Endothelial cell (in vitro differentiated cells): ENCODE results near the gene GOLGA6A. TPM values are rescaled to one million over a fixed set of nuclear protein-coding genes. Genes with fewer than 3 reads are reported as not detected.
"Not testable (repeated sequence)": the region's sequence is repeated elsewhere in the genome, so short reads cannot be mapped to it uniquely, and the experiment has no call there.

Source experiments
- DNase-seq: peaks from one replicate; pipeline ENCODE4 v3.0.0; 2021; ENCODE audit warnings: low spot score
- H3K27ac Mint-ChIP-seq: one replicate; pipeline ENCODE4 v1.8.0; 2021; ENCODE audit warnings: mixed read lengths, inconsistent platforms; ENCODE audit not compliant: unreplicated experiment
- H3K27me3 Mint-ChIP-seq: one replicate; pipeline ENCODE4 v1.8.0; 2021; ENCODE audit warnings: mild to moderate bottlenecking, moderate library complexity, mixed read lengths, inconsistent platforms; ENCODE audit not compliant: unreplicated experiment
- H3K36me3 Mint-ChIP-seq: one replicate; pipeline ENCODE4 v1.8.0; 2021; ENCODE audit warnings: mild to moderate bottlenecking, low read depth, mixed read lengths, inconsistent platforms; ENCODE audit not compliant: unreplicated experiment
- H3K4me1 Mint-ChIP-seq: one replicate; pipeline ENCODE4 v1.8.0; 2021; ENCODE audit warnings: mild to moderate bottlenecking, mixed read lengths, inconsistent platforms; ENCODE audit not compliant: unreplicated experiment
- H3K4me3 Mint-ChIP-seq: one replicate; pipeline ENCODE4 v1.8.0; 2021; ENCODE audit warnings: mild to moderate bottlenecking, mixed read lengths, inconsistent platforms; ENCODE audit not compliant: unreplicated experiment
- H3K9me3 Mint-ChIP-seq: one replicate; pipeline ENCODE4 v1.8.0; 2021; ENCODE audit warnings: mixed read lengths, inconsistent platforms; ENCODE audit not compliant: unreplicated experiment
- CTCF ChIP-seq: fragments of 200-600 bp; sonication (generic); IDR thresholded peaks from one replicate; pipeline ENCODE4 v1.5.0; 2021; ENCODE audit warnings: antibody characterized with exemption; ENCODE audit not compliant: unreplicated experiment
- total RNA-seq: library from RNA; stranded (reverse); fragmentation: NEBNext Ultra II Directional; extraction: Animal tissue kit (Norgen Biotek cat#: 25700); gene quantifications from one replicate; pipeline ENCODE4 v1.2.1, GENCODE V29; 2021; ENCODE audit not compliant: unreplicated experiment

Gene GOLGA6A
- total RNA-seq, 1 donor from 2014 or later = 0.85 TPM

DNA sequence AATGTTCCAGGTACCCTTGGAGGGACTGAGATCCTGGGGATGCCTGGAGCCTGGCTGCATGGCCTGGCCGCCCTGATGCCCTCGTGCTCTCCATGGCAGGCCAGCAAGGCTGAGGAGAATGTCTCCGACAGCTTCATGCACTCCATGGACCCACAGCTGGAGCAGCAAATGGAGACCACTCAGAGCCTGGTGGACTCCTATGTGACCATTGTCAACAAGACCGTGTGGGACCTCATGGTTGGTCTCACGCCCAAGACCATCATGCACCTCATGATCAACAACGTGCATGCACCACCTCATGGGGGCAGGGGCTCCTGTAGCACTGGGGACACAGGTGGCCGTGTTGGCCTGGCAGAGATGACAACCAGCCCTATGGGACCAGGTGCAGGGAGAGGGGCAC is 19.7 kb downstream of the GOLGA6A start:
- H3K4me3 Mint-ChIP-seq = no peak overlapping the region
- no peak for TF ChIP-seq CTCF
- no peak for DNase-seq
- H3K9me3 Mint-ChIP-seq = no peaks in the 10 kb centered on the region
- H3K27ac Mint-ChIP-seq = no peak overlapping the region
- H3K36me3 Mint-ChIP-seq = peaks cover 6% of the 10 kb centered on the region
- no peaks in the 10 kb centered on the region for H3K4me1 Mint-ChIP-seq
- H3K27me3 Mint-ChIP-seq = peaks cover 5% of the 10 kb centered on the region

- H3K4me1 Mint-ChIP-seq = no peaks in the 10 kb centered on the region
- no peak for TF ChIP-seq CTCF
Measured at GRCh38 chr15:74062236-74062635, 20.1 kb downstream of the GOLGA6A start.

GRCh38 chr15:74060251-74060650 is 22.1 kb downstream of the GOLGA6A start:
- Mint-ChIP-seq H3K9me3 (no peaks in the 10 kb centered on the region), H3K4me1 (no peaks in the 10 kb centered on the region), H3K27me3 (peaks cover 5% of the 10 kb centered on the region), H3K4me3 (no peak overlapping the region), H3K27ac (no peak overlapping the region), H3K36me3 (peaks cover 6% of the 10 kb centered on the region)
- no peak for TF ChIP-seq CTCF
- no peak for DNase-seq

More at GRCh38 chr15:74062236-74062635, 20.1 kb downstream of the GOLGA6A start:
- Mint-ChIP-seq H3K27me3 (peaks cover 5% of the 10 kb centered on the region), H3K9me3 (no peaks in the 10 kb centered on the region), H3K27ac (no peak overlapping the region), H3K4me3 (no peak overlapping the region), H3K36me3 (peaks cover 6% of the 10 kb centered on the region)
- no peak for DNase-seq

DNA sequence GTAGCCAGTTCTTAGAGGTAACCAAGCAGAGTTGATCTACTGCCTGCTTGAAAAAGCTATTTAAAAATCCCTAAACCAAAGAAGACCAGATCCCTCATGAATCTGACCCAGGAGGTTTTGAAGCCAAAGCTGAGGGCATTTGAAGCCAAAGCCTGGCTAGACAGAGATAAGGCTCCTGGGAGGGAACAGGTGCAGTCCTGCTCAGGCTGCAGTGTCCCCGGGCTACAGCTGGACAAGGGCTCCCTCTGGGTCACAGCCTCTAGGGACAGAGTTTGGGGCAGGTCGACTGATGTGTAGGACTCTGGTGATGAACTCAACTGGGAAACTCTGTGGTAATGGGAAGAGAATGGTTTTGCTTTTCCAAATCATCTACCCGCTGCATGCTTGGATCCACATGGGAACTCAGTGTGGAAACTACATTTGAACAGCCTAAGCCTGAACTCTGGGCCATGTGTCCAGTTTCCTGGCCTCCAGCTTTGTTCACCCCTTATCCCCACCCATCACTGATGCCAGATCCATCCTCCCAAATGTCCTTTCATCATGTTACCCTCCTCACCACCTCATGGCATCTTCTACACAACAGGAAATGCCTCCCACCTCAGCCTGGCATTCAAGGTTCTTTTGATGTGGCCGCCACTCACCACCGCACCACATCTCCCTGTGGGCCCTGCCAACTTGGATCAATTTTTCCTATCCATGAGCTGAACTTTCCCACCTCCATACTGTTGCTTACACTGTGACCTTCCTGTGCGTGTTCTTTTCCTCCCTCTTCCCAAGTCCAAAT is 23.1 kb downstream of the GOLGA6A start:
- not testable (repeated sequence) for H3K4me3 Mint-ChIP-seq, H3K27me3 Mint-ChIP-seq, DNase-seq, H3K9me3 Mint-ChIP-seq, H3K4me1 Mint-ChIP-seq, H3K27ac Mint-ChIP-seq, H3K36me3 Mint-ChIP-seq

- not testable (repeated sequence) for DNase-seq, H3K9me3 Mint-ChIP-seq, H3K36me3 Mint-ChIP-seq, H3K27me3 Mint-ChIP-seq, H3K4me3 Mint-ChIP-seq, H3K27ac Mint-ChIP-seq, H3K4me1 Mint-ChIP-seq
Measured at GRCh38 chr15:74056330-74056729, 26.0 kb downstream of the GOLGA6A start.

DNA sequence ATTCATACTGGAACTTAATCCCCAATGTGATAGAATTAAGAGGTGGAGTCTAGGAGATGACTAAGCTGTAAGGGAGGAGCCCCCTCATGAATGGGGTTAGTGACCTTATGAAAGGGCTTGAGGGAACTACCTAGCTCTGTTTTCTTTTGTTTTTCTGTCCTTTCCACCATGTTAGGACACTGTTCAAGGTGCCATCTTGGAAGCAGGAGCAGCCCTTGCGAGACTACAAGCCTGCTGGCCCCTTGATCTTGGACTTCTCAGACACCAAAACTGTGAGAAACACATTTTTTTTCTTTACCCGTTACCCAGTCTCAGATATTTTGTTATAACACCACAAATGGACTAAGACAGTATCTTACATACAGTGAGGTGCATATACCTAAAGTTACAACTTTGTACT is 26.5 kb downstream of the GOLGA6A start:
- Mint-ChIP-seq H3K4me3 (no peak overlapping the region), H3K9me3 (no peaks in the 10 kb centered on the region), H3K4me1 (peaks cover 7% of the 10 kb centered on the region), H3K27ac (no peak overlapping the region), H3K27me3 (peaks cover 8% of the 10 kb centered on the region), H3K36me3 (peaks cover 6% of the 10 kb centered on the region)
- no peak for TF ChIP-seq CTCF
- no peak for DNase-seq
